ENCODE data around the gene TIFAB.

Gene TIFAB

GRCh38 chr5:135451581-135452320, 400 bp downstream of the TIFAB start:
- H3K4me3 ChIP-seq (ENCODE audit: low read depth, low read length): no peak overlapping the region

GRCh38 chr5:135450952-135451351, 1.2 kb downstream of the TIFAB start:
- H3K4me3 ChIP-seq (ENCODE audit: low read depth, low read length): no peak overlapping the region
- no peak for TF ChIP-seq CTCF (IDR thresholded peaks at IDR 0.05; ENCODE audit: borderline replicate concordance, insufficient read depth, low read depth, low read length)

More at GRCh38 chr5:135451581-135452320, 400 bp downstream of the TIFAB start:
- no peak for TF ChIP-seq CTCF (IDR thresholded peaks at IDR 0.05; ENCODE audit: borderline replicate concordance, insufficient read depth, low read depth, low read length)

GRCh38 chr5:135450336-135450735, 1.8 kb downstream of the TIFAB start:
- H3K4me3 ChIP-seq (ENCODE audit: low read depth, low read length): no peak overlapping the region
- no peak for TF ChIP-seq CTCF (IDR thresholded peaks at IDR 0.05; ENCODE audit: borderline replicate concordance, insufficient read depth, low read depth, low read length)

- no peak overlapping the region for H3K4me3 ChIP-seq (ENCODE audit: low read depth, low read length)
- TF ChIP-seq CTCF (IDR thresholded peaks at IDR 0.05; ENCODE audit: borderline replicate concordance, insufficient read depth, low read depth, low read length): no peak
Measured at GRCh38 chr5:135449644-135450043, 2.5 kb downstream of the TIFAB start.

GRCh38 chr5:135448791-135449507, 3.2 kb downstream of the TIFAB start:
- no peak overlapping the region for H3K4me3 ChIP-seq (ENCODE audit: low read depth, low read length)
- TF ChIP-seq CTCF (IDR thresholded peaks at IDR 0.05; ENCODE audit: borderline replicate concordance, insufficient read depth, low read depth, low read length): no peak

- TF ChIP-seq CTCF (IDR thresholded peaks at IDR 0.05; ENCODE audit: borderline replicate concordance, insufficient read depth, low read depth, low read length): no peak
- H3K4me3 ChIP-seq (ENCODE audit: low read depth, low read length): no peak overlapping the region
Measured at GRCh38 chr5:135448071-135448739, 3.9 kb downstream of the TIFAB start.
